HCT116 (cell line): Measurements from ENCODE around the gene B4GALNT4.

ENCODE experiments used
- ATF3 ChIP-seq: IDR thresholded peaks from 2 replicates; pipeline ENCODE4 v1.6.1; 2012
- CEBPB ChIP-seq: IDR thresholded peaks from 2 replicates; pipeline ENCODE4 v1.6.1; 2012; ENCODE audit warnings: low read depth
- CTCF ChIP-seq, 3 experiments: fragments of 200-600 bp in 1 of 3; sonication (generic) in 1 of 3; IDR thresholded peaks in 2 of 3; conservative IDR thresholded peaks in 1 of 3; 2 replicates each; pipeline ENCODE4 v1.5.1; 2012 to 2017; ENCODE audit warnings: low read depth in 2 of 3, low read length in 2 of 3, antibody characterized with exemption in 1 of 3, borderline replicate concordance in 1 of 3, control low read depth in 1 of 3, mild to moderate bottlenecking in 1 of 3, mixed read lengths in 1 of 3, mixed run types in 1 of 3, moderate library complexity in 1 of 3; ENCODE audit not compliant: insufficient read depth in 1 of 3
- EGR1 ChIP-seq: IDR thresholded peaks from 2 replicates; pipeline ENCODE4 v1.6.1; 2012; ENCODE audit warnings: low read depth
- EZH2 ChIP-seq: fragments of 200-600 bp; sonication (generic); IDR thresholded peaks from 2 replicates; pipeline ENCODE4 v1.6.1; 2017; ENCODE audit warnings: antibody characterized with exemption, mixed run types
- EZH2phosphoT487 ChIP-seq: fragments of 200-600 bp; IDR thresholded peaks from 2 replicates; pipeline ENCODE4 v1.6.1; 2018; ENCODE audit warnings: antibody characterized with exemption, borderline replicate concordance
- POLR2A ChIP-seq: IDR thresholded peaks from 2 replicates; pipeline ENCODE4 v1.7.0; 2011; ENCODE audit warnings: borderline replicate concordance; ENCODE audit not compliant: insufficient read depth, insufficient read length; ENCODE audit errors: extremely low read depth
- POLR2AphosphoS5 ChIP-seq: IDR thresholded peaks from 2 replicates; pipeline ENCODE4 v1.6.1; 2011; ENCODE audit warnings: mild to moderate bottlenecking, low read depth, low read length, moderate library complexity
- REST ChIP-seq: IDR thresholded peaks from 2 replicates; pipeline ENCODE4 v1.6.1; 2012; ENCODE audit warnings: low read depth
- SP1 ChIP-seq: IDR thresholded peaks from 2 replicates; pipeline ENCODE4 v1.6.1; 2012; ENCODE audit warnings: low read depth
- ZFX ChIP-seq: fragments of 450-650 bp; IDR thresholded peaks from 2 replicates; pipeline ENCODE4 v1.6.1; 2017

- TF ChIP-seq EZH2 (no peak), EZH2phosphoT487 (no peak), POLR2A (no peak), CTCF (IDR thresholded peaks at IDR 0.05 in 2 of 3, conservative IDR thresholded peaks at IDR 0.05 in 1 of 3; ENCODE audit: borderline replicate concordance in 1 of 3, insufficient read depth in 1 of 3, low read depth in 2 of 3, low read length in 2 of 3) (no peak), CEBPB (no peak), SP1 (no peak), REST (no peak), ZFX (no peak), POLR2AphosphoS5 (no peak), EGR1 (no peak), ATF3 (no peak)
Observed at GRCh38 chr11:418343-419247, 49.3 kb downstream of the B4GALNT4 start.
